ACC112 (cell line): Measurements from ENCODE around the gene KLHDC8B.
A peak's percentile ranks its signal among the peaks of the same experiment; 100 is the strongest.

Source experiments
- H2AFZ ChIP-seq: fragments of 200-600 bp; sonication (generic); one replicate; pipeline ENCODE4 v1.6.0; 2017; ENCODE audit warnings: antibody characterized with exemption, low read length; ENCODE audit not compliant: unreplicated experiment
- H3K27ac ChIP-seq: fragments of 200-600 bp; sonication (generic); 2 replicates; pipeline ENCODE4 v1.5.1; 2014; ENCODE audit warnings: low read depth, mild to moderate bottlenecking, antibody characterized with exemption, low read length, moderate library complexity
- H3K27me3 ChIP-seq: fragments of 200-600 bp; sonication (generic); 2 replicates; pipeline ENCODE4 v1.6.1; 2014; ENCODE audit warnings: mild to moderate bottlenecking, antibody characterized with exemption, low read length, moderate library complexity, mixed read lengths; ENCODE audit not compliant: insufficient read depth
- H3K36me3 ChIP-seq: fragments of 200-600 bp; sonication (generic); 2 replicates; pipeline ENCODE4 v1.6.1; 2016; ENCODE audit warnings: mild to moderate bottlenecking, antibody characterized with exemption, low read length, moderate library complexity, mixed read lengths; ENCODE audit not compliant: insufficient read depth
- H3K4me1 ChIP-seq: fragments of 200-600 bp; sonication (generic); one replicate; pipeline ENCODE4 v1.6.1; 2016; ENCODE audit warnings: low read length, mixed read lengths; ENCODE audit not compliant: insufficient read depth, unreplicated experiment, control insufficient read depth
- H3K4me3 ChIP-seq: fragments of 200-600 bp; sonication (generic); 2 replicates; pipeline ENCODE4 v1.5.1; 2014; ENCODE audit warnings: mild to moderate bottlenecking, low read depth, low read length
- H3K79me2 ChIP-seq: fragments of 200-600 bp; sonication (generic); one replicate; pipeline ENCODE4 v1.6.0; 2016; ENCODE audit warnings: low read length; ENCODE audit not compliant: control insufficient read depth, unreplicated experiment, insufficient read depth

The KLHDC8B gene

DNA sequence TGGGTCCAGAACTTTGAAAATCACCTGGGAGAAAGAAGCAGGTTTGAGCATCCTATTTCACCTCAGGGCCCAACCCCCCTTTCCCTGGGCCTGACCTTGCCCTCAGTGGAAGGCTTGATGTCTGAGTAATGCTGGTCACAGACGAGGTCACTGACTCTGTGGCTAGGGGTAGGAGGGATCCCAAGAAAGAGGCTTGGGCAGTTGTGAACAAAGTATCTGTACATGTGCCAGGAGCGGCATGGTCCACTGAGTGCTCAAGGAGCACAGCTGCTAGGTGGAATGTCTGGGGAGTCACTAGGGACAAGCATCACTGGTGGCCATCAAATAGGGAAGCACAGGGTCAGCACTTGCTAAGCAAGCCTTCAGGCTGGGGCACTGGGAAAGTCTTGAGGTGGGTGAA is 12.6 kb upstream of the KLHDC8B start:
- H3K36me3 ChIP-seq: peaks cover 10% of the 10 kb centered on the region; the same call in 1 of the 2 replicates
- H3K4me3 ChIP-seq: no peak overlapping the region
- no peak overlapping the region for H3K27ac ChIP-seq
- H3K79me2 ChIP-seq: peaks cover 5% of the 10 kb centered on the region
- no peak overlapping the region for H2AFZ ChIP-seq
- H3K27me3 ChIP-seq: no peaks in the 10 kb centered on the region
- H3K4me1 ChIP-seq: no peaks in the 10 kb centered on the region

DNA sequence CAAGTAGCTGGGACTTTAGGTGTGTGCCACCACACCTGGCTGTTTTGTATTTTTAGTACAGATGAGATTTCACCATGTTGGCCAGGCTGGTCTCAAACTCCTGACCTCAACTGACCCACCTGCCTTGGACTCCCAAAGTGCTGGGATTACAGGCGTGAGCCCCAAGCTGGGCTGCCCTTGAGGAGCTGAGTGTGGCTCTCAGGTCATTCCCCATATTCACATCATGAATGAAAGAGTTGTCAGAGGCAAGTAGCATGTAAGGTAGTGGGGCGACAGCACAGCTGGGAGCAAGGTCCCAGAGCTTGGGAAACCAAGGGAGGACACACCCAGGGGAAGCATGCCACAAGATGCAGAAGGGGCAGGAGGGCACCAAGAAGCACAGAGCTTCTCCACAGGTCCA is 10.2 kb upstream of the KLHDC8B start:
- Histone ChIP-seq H3K4me1 (peaks cover 11% of the 10 kb centered on the region), H3K36me3 (peaks cover 13% of the 10 kb centered on the region; the same call in 1 of the 2 replicates), H2AFZ (no peak overlapping the region), H3K27me3 (no peaks in the 10 kb centered on the region), H3K4me3 (no peak overlapping the region), H3K27ac (no peak overlapping the region), H3K79me2 (peaks cover 26% of the 10 kb centered on the region)

DNA sequence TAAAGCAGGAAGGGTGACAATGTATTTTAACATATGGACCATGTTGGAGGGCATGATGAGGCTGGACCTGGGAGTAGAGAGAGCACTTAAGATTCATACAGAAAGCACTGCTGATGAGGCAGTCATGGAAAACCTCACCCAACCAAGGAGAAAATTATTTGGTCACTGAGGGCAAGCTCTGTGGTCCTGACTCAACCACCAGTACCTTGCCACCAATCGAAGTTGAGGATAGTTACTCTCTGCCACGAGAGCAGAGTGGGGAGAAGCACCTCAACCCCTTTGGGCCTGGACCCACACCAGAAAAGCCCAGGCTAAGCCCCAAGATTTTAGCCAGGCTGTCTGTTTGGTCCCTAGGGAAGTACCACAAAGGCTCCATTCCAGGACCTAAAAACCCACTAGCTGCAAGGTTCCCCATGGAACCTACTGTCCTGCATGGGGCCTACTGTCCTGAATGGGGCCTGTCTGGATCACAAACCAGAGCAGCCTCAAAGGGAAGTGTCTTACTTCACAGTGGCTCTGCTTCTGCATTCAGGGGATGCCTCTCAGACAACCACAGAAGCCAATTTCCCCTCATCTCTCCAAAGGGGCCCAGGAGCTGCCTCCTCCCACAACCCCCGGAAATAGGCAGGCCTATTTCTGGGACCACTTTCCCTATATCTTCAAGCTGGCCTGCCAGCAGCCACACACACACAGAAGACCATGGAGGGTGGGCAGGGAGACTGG is 9.4 kb upstream of the KLHDC8B start:
- no peak overlapping the region for H2AFZ ChIP-seq
- H3K79me2 ChIP-seq: peaks cover 33% of the 10 kb centered on the region
- no peak overlapping the region for H3K27ac ChIP-seq
- H3K4me3 ChIP-seq: no peak overlapping the region
- H3K27me3 ChIP-seq: no peaks in the 10 kb centered on the region
- H3K4me1 ChIP-seq: peaks cover 15% of the 10 kb centered on the region
- H3K36me3 ChIP-seq: peaks cover 13% of the 10 kb centered on the region; the same call in 1 of the 2 replicates

DNA sequence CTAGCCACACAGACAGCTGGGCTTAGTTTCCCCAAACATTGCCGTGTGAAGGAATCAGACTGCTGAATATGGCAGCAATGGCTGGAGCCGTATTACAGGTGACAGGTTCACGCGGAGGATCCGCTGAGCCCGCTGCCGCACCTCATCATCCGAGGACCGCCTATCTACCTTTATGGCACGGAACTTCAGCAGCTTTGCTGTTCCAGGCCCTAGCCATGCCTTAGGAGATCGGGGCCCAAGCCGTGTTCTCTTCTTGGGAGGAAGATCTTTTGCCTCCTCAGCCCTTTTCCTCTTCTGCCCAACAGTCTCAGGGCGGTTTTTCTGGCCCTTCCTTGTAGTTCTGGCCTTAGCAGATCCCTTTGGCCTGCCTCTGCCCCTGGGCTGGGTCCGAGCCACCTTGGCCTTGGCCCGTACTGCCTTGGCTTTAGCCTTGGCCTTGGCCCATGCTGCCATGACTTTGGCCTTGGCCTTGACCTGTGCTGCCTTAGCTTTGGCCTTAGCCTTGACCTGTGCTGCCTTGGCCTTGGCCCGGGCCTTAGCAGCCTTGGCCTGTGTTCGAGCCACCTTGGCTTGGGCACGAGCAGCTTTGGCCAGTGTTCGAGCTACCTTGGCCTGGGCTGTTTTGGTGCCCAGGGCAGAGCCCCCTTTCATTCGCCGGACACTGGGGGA is 8.5 kb upstream of the KLHDC8B start:
- H2AFZ ChIP-seq: no peak overlapping the region
- no peak overlapping the region for H3K27ac ChIP-seq
- H3K27me3 ChIP-seq: no peaks in the 10 kb centered on the region
- peaks cover 34% of the 10 kb centered on the region for H3K79me2 ChIP-seq
- H3K4me3 ChIP-seq: no peak overlapping the region
- H3K36me3 ChIP-seq: peaks cover 13% of the 10 kb centered on the region; the same call in 1 of the 2 replicates
- H3K4me1 ChIP-seq: peaks cover 15% of the 10 kb centered on the region

DNA sequence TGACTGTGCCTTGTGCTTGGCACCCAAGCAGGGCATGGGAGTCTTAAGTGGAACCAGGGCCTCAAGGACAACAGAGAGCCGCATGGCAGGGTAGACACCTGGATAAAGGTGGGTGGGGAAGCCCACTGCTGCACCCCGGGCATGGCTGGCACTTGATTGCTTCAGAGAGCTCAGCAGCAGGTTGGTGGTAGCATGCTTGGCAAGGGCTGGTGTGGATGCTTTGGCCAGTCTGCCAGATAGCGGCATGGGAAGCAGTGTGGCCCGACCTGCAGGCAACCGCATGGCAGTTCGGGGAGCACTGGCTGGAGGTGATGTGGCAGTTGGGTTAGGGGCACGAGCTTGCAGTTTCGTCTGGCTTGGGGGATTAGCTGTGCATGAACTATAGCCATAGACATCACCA is 7.8 kb upstream of the KLHDC8B start:
- peaks cover 13% of the 10 kb centered on the region; the same call in 1 of the 2 replicates for H3K36me3 ChIP-seq
- H3K4me1 ChIP-seq: peaks cover 15% of the 10 kb centered on the region
- no peak overlapping the region for H3K4me3 ChIP-seq
- no peak overlapping the region for H3K27ac ChIP-seq
- H3K27me3 ChIP-seq: no peaks in the 10 kb centered on the region
- H3K79me2 ChIP-seq: peaks cover 34% of the 10 kb centered on the region
- no peak overlapping the region for H2AFZ ChIP-seq

DNA sequence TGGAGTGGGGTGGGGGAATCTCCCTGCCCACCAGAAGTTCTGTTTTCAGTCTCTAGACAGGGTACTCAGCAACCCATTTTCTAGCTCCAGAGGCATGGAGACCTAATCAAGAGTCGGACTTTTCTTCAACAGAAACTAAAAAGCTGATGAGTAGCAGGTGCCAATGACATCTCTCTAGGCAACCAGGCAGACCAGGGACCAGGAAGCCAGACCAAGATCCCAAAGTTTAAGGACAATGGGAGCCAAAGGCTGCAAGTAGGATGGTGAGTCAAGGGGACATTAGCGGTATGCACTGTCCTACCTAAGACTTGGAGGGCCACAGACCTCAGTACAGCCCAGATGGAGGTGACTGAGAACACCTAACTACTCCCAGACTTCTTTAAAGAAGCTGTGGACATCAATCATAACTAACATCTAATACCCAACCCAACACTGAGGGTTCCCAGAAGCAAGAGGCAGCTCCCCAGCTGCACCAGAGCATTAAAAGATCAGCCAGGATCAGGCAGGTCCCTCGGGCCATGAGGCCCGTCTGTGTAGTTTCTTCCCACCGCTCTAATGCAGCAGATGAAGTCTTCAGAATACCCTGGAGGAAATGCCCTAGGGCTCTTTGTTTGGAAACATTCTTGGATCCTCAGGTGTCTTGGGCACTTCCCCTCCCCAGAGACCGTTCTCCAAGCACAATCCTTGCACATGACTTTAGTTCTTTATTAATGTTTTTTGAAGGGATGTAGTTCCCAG is 6.2 kb upstream of the KLHDC8B start:
- no peaks in the 10 kb centered on the region for H3K27me3 ChIP-seq
- peak overlapping the region; percentile 95 for H3K4me3 ChIP-seq
- peaks cover 15% of the 10 kb centered on the region for H3K4me1 ChIP-seq
- peaks cover 13% of the 10 kb centered on the region; the same call in 1 of the 2 replicates for H3K36me3 ChIP-seq
- peaks cover 34% of the 10 kb centered on the region for H3K79me2 ChIP-seq
- peak overlapping the region; percentile 36 for H3K27ac ChIP-seq
- H2AFZ ChIP-seq: no peak overlapping the region

DNA sequence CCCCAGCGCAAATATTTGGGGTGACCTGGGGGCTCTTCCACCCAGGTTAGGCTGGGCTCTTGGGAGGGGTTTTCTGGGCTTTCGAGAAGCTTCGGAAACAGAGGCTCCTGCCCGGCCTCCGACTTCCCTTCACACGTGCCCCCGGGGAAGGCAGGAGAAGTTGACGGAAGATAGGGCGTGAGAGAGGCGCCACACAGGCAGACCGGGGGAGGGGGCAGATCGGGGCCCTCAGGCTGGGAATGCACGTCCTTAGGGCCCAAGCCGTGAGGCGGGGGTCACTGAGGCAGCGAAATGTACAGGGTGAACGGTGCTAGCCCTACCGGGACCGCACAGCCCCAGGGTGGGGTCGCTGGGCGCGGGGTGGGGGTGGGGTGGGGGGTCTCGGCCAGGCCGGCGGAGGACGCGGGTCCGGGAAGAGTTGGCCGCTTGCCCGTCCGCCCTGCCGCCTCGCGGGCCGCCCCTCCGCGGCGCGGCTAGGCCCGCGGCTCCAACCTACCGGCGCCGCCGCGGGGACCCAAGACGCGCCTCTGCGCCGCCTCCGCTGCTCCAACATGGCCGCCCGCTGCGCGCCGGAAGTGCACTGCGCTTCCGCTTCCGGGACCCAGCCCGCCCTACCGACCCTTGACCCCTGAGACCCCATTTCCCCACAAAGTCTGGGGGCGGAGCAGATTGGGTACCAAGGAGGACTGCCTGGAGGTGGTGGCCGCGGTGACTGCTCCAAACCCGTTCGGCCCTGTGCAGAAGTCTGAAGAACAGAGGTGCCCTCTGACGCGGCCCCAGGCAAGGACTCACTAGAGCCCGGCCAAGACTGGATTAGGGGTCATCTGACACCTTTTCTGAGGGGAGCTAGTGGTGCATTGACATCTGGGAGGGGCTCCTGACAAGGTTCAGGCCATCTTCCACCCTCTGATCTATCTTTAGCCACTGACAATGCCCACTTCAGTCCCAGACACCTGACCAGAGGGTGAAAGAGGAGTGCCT is 5.3 kb upstream of the KLHDC8B start, which contains the start of gene CCDC71:
CCDC71 (minus strand) TSS at position 561 of the 981 bp plus-strand sequence. CDS start 2,123 bp downstream, outside the sequence.
- H3K4me3 ChIP-seq: peak within 1 kb of the TSS; percentile 95
- peak within 1 kb of the TSS; percentile 36 for H3K27ac ChIP-seq
- H3K4me1 ChIP-seq: peaks cover 21% of the 10 kb centered on the region
- H3K79me2 ChIP-seq: peaks cover 34% of the 10 kb centered on the region
- peaks cover 13% of the 10 kb centered on the region; the same call in 1 of the 2 replicates for H3K36me3 ChIP-seq
- no peaks in the 10 kb centered on the region for H3K27me3 ChIP-seq
- H2AFZ ChIP-seq: peak within 1 kb of the TSS; percentile 98

DNA sequence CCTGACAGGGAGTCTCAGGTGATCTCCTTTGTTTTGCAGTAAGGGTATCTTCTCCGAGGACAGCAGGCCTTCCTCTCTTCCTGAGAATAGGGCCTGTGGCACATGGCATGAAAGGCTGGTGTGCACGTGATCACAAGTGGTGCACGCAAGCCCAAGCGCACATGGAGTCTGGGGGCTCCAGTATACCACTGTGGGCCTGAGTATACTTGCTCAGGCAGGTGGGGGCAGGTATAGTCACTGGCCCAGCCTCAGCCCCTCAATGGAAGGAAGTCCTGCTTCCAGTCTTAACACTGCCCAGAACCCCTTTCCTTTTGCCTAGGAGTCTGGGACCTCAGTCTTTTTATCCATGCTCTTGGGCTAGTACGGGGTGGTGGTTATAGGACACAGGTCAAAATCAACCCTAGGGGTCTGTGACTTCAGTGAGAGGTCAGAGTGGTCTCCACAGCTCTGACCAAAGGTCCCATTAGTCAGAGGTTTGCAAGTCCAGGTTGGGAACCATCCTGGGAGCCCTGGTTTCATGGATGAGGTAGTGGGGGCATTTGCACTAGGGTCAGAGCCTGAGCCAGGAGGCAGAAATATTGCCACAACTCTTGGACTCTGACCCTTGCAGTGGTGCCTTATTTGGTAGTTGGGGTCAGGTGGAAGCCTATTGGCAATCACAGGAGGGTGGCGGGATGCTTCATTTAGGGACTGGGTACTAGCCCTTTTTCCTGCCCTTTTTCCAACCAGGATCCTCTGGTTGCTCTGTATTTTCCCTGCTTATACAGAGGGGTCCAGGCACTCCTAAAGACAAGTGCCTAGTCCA is 4.4 kb upstream of the KLHDC8B start:
- peak overlapping the region; percentile 95 for H3K4me3 ChIP-seq
- H3K4me1 ChIP-seq: peaks cover 24% of the 10 kb centered on the region
- peaks cover 12% of the 10 kb centered on the region; the same call in 1 of the 2 replicates for H3K36me3 ChIP-seq
- no peak overlapping the region for H3K27ac ChIP-seq
- H3K79me2 ChIP-seq: peaks cover 35% of the 10 kb centered on the region
- peak overlapping the region; percentile 98 for H2AFZ ChIP-seq
- H3K27me3 ChIP-seq: no peaks in the 10 kb centered on the region

DNA sequence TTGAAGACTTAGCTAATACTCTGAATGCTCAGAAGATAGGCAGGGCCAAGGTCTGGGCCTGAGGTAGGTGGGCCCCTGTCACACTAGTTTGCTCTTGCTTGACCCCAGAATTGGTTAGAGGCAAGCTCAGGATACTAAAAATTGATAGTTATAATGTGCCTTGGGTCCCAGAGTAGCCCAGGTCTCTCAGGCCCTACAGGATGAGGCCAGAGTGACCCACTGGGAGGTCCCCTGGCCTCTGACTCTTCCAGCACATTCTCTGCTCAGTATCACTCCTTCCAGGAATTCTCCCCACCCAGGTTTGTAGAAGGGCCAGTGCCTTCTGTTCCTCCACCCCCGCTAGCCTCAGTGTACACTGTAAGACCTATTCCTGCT is 667 bp upstream of the KLHDC8B start:
- H2AFZ ChIP-seq: peak overlapping the region; percentile 90
- peak overlapping the region; percentile 84 for H3K4me3 ChIP-seq
- no peaks in the 10 kb centered on the region for H3K27me3 ChIP-seq
- H3K4me1 ChIP-seq: peaks cover 37% of the 10 kb centered on the region
- no peak overlapping the region for H3K27ac ChIP-seq
- H3K79me2 ChIP-seq: peaks cover 13% of the 10 kb centered on the region
- H3K36me3 ChIP-seq: no peaks in the 10 kb centered on the region; the same call in 1 of the 2 replicates
